Measurements from ENCODE around the gene ZIK1. TPM values are rescaled to one million over a fixed set of nuclear protein-coding genes. Genes with fewer than 3 reads are reported as not detected.
A peak's percentile ranks its signal among the peaks of the same experiment; 100 is the strongest.

ZIK1 gene
- total RNA-seq, 3 donors from 2014 or later, result 2.2 to 8.9 (median 6.9) TPM

DNA sequence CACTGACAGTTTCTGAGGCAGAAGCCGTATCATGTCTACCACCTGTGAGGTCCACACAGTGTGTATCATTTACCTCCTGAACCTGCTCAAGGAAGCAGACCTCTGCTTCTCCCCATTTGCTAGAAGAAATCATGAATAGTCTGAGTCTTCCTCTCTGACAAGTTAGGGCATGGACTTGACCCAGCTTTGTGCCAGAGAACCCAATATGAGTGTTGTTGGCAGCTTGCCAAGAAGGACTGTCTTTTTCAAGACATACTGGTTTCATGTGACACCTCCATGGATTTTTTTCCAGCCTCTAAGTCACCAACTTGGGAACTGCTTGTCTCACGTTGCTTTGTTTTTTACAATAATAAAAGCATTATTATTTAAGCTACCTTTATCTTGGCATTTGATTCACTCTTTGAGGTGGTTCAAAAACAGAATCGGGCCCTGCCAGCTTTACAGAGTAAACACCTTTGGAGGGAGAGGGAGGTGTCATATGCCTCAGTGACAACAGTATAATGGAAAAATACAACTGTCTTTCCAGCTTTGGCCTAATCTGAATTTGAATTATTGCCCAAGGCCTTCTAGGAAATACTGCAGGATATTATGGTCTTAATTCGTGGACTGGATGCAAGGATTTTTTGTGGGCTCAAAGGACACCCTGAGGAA, 58.6 kb downstream of the ZIK1 start:
- Histone ChIP-seq H3K9me3 (peaks cover 67 to 80% of the 10 kb centered on the region in 2 donors), H3K36me3 (peaks cover 44% of the 10 kb centered on the region), H3K27me3 (no peaks in the 10 kb centered on the region), H3K4me3 (peak overlapping the region in 1 of 3 donors; percentile 1), H3K27ac (peak overlapping the region in 1 of 2 donors; percentile 14), H3K4me1 (no peaks in the 10 kb centered on the region)
- no peak for DNase-seq (ENCODE audit: low spot score in 2 of 2)
- TF ChIP-seq, protein P1, sequence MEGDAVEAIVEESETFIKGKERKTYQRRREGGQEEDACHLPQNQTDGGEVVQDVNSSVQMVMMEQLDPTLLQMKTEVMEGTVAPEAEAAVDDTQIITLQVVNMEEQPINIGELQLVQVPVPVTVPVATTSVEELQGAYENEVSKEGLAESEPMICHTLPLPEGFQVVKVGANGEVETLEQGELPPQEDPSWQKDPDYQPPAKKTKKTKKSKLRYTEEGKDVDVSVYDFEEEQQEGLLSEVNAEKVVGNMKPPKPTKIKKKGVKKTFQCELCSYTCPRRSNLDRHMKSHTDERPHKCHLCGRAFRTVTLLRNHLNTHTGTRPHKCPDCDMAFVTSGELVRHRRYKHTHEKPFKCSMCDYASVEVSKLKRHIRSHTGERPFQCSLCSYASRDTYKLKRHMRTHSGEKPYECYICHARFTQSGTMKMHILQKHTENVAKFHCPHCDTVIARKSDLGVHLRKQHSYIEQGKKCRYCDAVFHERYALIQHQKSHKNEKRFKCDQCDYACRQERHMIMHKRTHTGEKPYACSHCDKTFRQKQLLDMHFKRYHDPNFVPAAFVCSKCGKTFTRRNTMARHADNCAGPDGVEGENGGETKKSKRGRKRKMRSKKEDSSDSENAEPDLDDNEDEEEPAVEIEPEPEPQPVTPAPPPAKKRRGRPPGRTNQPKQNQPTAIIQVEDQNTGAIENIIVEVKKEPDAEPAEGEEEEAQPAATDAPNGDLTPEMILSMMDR (IDR thresholded peaks at IDR 0.05), result no peak
- TF ChIP-seq POLR2A (IDR thresholded peaks at IDR 0.05) (no peak), POLR2AphosphoS5 (IDR thresholded peaks at IDR 0.05) (no peak)
- intact Hi-C loops (cut with DNase I; ENCODE audit: low total_unique reads), result no loop called here

Other genes with a start within 250 kb of the ZIK1 start
- 10 to 100 TPM in 1 of 3 donors, 1 to 10 TPM in 2; 7.5 to 13.6 (median 8.2) TPM for gene ZNF304, start 232.9 kb upstream of the ZIK1 start, total RNA-seq
- gene TRAPPC2B, start 220.6 kb upstream of the ZIK1 start, total RNA-seq, result 10 to 100 TPM; 16.7 to 23.2 (median 20.2) TPM
- 1 to 10 TPM; 1.6 to 3.8 (median 2.4) TPM for gene ZNF547, start 220.6 kb upstream of the ZIK1 start, total RNA-seq
- 10 to 100 TPM; 23.6 to 34.5 (median 31.8) TPM for gene ZNF548, start 194.3 kb upstream of the ZIK1 start, total RNA-seq
- gene ZNF17, start 173.0 kb upstream of the ZIK1 start, total RNA-seq, result 10 to 100 TPM; 10.5 to 22.0 (median 11.2) TPM
- gene ZNF749, start 148.8 kb upstream of the ZIK1 start, total RNA-seq, result 10 to 100 TPM in 1 of 3 donors, 1 to 10 TPM in 2; 3.4 to 11.1 (median 8.5) TPM
- 1 to 10 TPM in 2 of 3 donors, under 1 TPM in 1; 0.96 to 2.5 (median 2.0) TPM for gene VN1R1, start 127.0 kb upstream of the ZIK1 start, total RNA-seq
- gene ZNF772, start 106.6 kb upstream of the ZIK1 start, total RNA-seq, result 10 to 100 TPM in 2 of 3 donors, 1 to 10 TPM in 1; 8.5 to 26.9 (median 19.7) TPM
- 10 to 100 TPM; 10.2 to 13.0 (median 12.5) TPM for gene ZNF419, start 96.4 kb upstream of the ZIK1 start, total RNA-seq
- 10 to 100 TPM in 2 of 3 donors, 1 to 10 TPM in 1; 9.3 to 26.2 (median 12.8) TPM for gene ZNF773, start 84.2 kb upstream of the ZIK1 start, total RNA-seq
- 10 to 100 TPM in 1 of 3 donors, 1 to 10 TPM in 2; 3.7 to 11.6 (median 7.9) TPM for gene ZNF549, start 56.8 kb upstream of the ZIK1 start, total RNA-seq
- gene ZNF550, start 24.3 kb upstream of the ZIK1 start, total RNA-seq, result 10 to 100 TPM in 2 of 3 donors, 1 to 10 TPM in 1; 5.4 to 15.5 (median 15.1) TPM
- 1 to 10 TPM; 2.7 to 6.4 (median 6.2) TPM for gene ZNF416, start 5.2 kb upstream of the ZIK1 start, total RNA-seq
- 1 to 10 TPM; 2.9 to 6.9 (median 5.3) TPM for gene ZNF530, start 15.7 kb downstream of the ZIK1 start, total RNA-seq
- gene ZNF134, start 30.1 kb downstream of the ZIK1 start, total RNA-seq, result 10 to 100 TPM; 18.2 to 31.6 (median 18.4) TPM
- 10 to 100 TPM in 2 of 3 donors, 1 to 10 TPM in 1; 8.2 to 23.1 (median 16.4) TPM for gene ZNF211, start 49.0 kb downstream of the ZIK1 start, total RNA-seq
- gene ZSCAN4, start 84.8 kb downstream of the ZIK1 start, total RNA-seq, result not detected
- 10 to 100 TPM in 2 of 3 donors, 1 to 10 TPM in 1; 7.4 to 28.0 (median 19.3) TPM for gene ZNF551, start 97.8 kb downstream of the ZIK1 start, total RNA-seq
- gene ZNF154, start 125.1 kb downstream of the ZIK1 start, total RNA-seq, result 1 to 10 TPM in 2 of 3 donors, under 1 TPM in 1; 0.96 to 7.8 (median 6.2) TPM
- 10 to 100 TPM in 1 of 3 donors, 1 to 10 TPM in 2; 4.0 to 13.5 (median 7.9) TPM for gene ZNF671, start 143.5 kb downstream of the ZIK1 start, total RNA-seq
- gene ZNF776, start 162.7 kb downstream of the ZIK1 start, total RNA-seq, result 10 to 100 TPM in 2 of 3 donors, 1 to 10 TPM in 1; 8.5 to 31.8 (median 21.0) TPM
- 10 to 100 TPM in 2 of 3 donors, 1 to 10 TPM in 1; 9.9 to 40.5 (median 13.4) TPM for gene ZNF586, start 185.5 kb downstream of the ZIK1 start, total RNA-seq
- 10 to 100 TPM in 2 of 3 donors, 1 to 10 TPM in 1; 4.0 to 71.4 (median 54.9) TPM for gene ZNF552, start 230.8 kb downstream of the ZIK1 start, total RNA-seq
- 10 to 100 TPM; 10.7 to 26.6 (median 25.2) TPM for gene ZNF587B, start 246.2 kb downstream of the ZIK1 start, total RNA-seq

Data from breast epithelium (tissue), 4 donors.